ENCODE measurements around the gene BAMBI.

Gene BAMBI

DNA sequence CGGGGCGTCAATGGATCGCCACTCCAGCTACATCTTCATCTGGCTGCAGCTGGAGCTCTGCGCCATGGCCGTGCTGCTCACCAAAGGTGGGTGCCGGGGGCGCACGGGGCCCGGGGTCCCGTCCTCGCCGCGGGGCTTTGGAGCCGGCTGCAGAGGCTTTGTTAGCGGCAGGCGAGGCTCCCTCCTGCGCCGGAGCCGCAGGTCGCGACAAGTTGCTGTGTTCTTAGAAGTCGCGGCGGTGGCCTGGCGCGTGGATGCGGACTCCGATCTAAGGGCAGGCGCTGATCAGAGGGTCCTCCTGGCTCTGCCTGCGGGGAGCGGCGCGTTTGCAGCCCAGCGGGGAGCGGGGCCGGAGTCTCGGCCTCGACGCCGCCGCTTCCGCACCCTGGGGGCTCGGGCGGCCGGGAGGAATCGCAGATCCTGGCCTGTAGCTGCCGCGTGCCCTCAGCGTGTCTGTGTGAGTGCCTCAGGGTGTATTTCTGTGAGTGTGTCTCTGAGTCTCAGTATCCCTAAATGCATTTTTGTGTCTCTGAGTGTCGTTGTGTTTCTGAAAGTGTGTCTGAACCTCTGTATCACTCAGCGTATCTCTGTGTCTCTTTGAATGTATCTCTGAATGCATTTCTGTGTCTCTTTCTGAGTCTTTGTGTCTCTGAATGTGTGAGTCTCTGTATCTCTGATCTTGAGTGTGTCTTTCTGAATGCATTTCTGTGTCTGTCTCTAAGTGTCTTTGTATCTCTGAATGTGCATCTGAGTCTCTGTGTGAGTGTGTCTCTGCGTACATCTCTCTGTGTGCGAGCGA lies 766 bp downstream of the BAMBI start:
- Histone ChIP-seq H3K9me3 (ENCODE audit: control insufficient read depth, insufficient read depth, low read depth, low read length) (no peaks in the 10 kb centered on the region), H3K4me1 (ENCODE audit: control insufficient read depth, insufficient read depth, low read length) (peaks cover 5% of the 10 kb centered on the region; the same call in 1 of the 2 replicates), H3K27ac (ENCODE audit: extremely low read depth, low read depth, low read length) (peak overlapping the region; percentile 92), H3K36me3 (ENCODE audit: control insufficient read depth in 2 of 2, insufficient read depth in 1 of 2, low read length in 2 of 2) (peaks cover 4 to 29% of the 10 kb centered on the region in 2 experiments; a peak in 1 of 3 replicates), H3K4me3 (ENCODE audit: low read depth, low read length) (peak overlapping the region; percentile 82)
- CTCF ChIA-PET: interaction anchor here (0.6 to 1.2 kb wide), 3 partner anchors 14 to 627 kb away, joined by 3 to 10 read pairs (median 4); no protein-coding TSS in a partner anchor
- POLR2A ChIA-PET: interaction anchor here (0.7 to 2.2 kb wide), 8 partner anchors 9 to 731 kb away, joined by 3 to 11 read pairs (median 5); no protein-coding TSS in a partner anchor
- no peak for TF ChIP-seq ZNF776 (tag by site-specific recombination; IDR thresholded peaks at IDR 0.05; ENCODE audit: borderline replicate concordance)
- no peak for TF ChIP-seq ZNF558 (tag by site-specific recombination; IDR thresholded peaks at IDR 0.05)
- no peak for TF ChIP-seq ZNF341 (tag by site-specific recombination; IDR thresholded peaks at IDR 0.05; ENCODE audit: low read depth)
- TF ChIP-seq SP3 (tag by site-specific recombination; IDR thresholded peaks at IDR 0.05): no peak
- TF ChIP-seq ZNF19 (tag by site-specific recombination; IDR thresholded peaks at IDR 0.05; ENCODE audit: low read depth): no peak
- no peak for TF ChIP-seq SALL2 (tag by site-specific recombination; IDR thresholded peaks at IDR 0.05; ENCODE audit: borderline replicate concordance)
- TF ChIP-seq ZNF223 (tag by site-specific recombination; IDR thresholded peaks at IDR 0.05): no peak
- TF ChIP-seq, protein P1, sequence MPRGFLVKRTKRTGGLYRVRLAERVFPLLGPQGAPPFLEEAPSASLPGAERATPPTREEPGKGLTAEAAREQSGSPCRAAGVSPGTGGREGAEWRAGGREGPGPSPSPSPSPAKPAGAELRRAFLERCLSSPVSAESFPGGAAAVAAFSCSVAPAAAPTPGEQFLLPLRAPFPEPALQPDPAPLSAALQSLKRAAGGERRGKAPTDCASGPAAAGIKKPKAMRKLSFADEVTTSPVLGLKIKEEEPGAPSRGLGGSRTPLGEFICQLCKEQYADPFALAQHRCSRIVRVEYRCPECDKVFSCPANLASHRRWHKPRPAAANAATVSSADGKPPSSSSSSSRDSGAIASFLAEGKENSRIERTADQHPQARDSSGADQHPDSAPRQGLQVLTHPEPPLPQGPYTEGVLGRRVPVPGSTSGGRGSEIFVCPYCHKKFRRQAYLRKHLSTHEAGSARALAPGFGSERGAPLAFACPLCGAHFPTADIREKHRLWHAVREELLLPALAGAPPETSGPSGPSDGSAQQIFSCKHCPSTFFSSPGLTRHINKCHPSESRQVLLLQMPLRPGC (tag by site-specific recombination; IDR thresholded peaks at IDR 0.05): 0 out of 2 replicates have a peak, but pooled peaks have one; percentile 21
- 0 out of 2 replicates have a peak, but pooled peaks have one; percentile 8 for TF ChIP-seq GLIS1 (tag by site-specific recombination; IDR thresholded peaks at IDR 0.05)
- TF ChIP-seq, protein P2, sequence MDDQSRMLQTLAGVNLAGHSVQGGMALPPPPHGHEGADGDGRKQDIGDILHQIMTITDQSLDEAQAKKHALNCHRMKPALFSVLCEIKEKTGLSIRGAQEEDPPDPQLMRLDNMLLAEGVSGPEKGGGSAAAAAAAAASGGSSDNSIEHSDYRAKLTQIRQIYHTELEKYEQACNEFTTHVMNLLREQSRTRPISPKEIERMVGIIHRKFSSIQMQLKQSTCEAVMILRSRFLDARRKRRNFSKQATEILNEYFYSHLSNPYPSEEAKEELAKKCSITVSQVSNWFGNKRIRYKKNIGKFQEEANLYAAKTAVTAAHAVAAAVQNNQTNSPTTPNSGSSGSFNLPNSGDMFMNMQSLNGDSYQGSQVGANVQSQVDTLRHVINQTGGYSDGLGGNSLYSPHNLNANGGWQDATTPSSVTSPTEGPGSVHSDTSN (CRISPR knock-in tag; IDR thresholded peaks at IDR 0.05): no peak
- TF ChIP-seq ZNF184 (tag by site-specific recombination; IDR thresholded peaks at IDR 0.05): no peak
- TF ChIP-seq GFI1B (tag by site-specific recombination; IDR thresholded peaks at IDR 0.05): no peak
- TF ChIP-seq ZNF792 (tag by site-specific recombination; IDR thresholded peaks at IDR 0.05): no peak
- TF ChIP-seq ZNF394 (tag by site-specific recombination; IDR thresholded peaks at IDR 0.05; ENCODE audit: borderline replicate concordance): no peak; the same call in 1 of the 2 replicates
- TF ChIP-seq ZXDB (tag by site-specific recombination; IDR thresholded peaks at IDR 0.05): no peak; the same call in 1 of the 2 replicates
- no peak; the same call in 1 of the 2 replicates for TF ChIP-seq ZNF391 (tag by site-specific recombination; IDR thresholded peaks at IDR 0.05; ENCODE audit: borderline replicate concordance, low read depth)
- TF ChIP-seq, protein P3, sequence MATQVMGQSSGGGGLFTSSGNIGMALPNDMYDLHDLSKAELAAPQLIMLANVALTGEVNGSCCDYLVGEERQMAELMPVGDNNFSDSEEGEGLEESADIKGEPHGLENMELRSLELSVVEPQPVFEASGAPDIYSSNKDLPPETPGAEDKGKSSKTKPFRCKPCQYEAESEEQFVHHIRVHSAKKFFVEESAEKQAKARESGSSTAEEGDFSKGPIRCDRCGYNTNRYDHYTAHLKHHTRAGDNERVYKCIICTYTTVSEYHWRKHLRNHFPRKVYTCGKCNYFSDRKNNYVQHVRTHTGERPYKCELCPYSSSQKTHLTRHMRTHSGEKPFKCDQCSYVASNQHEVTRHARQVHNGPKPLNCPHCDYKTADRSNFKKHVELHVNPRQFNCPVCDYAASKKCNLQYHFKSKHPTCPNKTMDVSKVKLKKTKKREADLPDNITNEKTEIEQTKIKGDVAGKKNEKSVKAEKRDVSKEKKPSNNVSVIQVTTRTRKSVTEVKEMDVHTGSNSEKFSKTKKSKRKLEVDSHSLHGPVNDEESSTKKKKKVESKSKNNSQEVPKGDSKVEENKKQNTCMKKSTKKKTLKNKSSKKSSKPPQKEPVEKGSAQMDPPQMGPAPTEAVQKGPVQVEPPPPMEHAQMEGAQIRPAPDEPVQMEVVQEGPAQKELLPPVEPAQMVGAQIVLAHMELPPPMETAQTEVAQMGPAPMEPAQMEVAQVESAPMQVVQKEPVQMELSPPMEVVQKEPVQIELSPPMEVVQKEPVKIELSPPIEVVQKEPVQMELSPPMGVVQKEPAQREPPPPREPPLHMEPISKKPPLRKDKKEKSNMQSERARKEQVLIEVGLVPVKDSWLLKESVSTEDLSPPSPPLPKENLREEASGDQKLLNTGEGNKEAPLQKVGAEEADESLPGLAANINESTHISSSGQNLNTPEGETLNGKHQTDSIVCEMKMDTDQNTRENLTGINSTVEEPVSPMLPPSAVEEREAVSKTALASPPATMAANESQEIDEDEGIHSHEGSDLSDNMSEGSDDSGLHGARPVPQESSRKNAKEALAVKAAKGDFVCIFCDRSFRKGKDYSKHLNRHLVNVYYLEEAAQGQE (tag by site-specific recombination; IDR thresholded peaks at IDR 0.05): 0 out of 2 replicates have a peak, but pooled peaks have one; percentile 19
- TF ChIP-seq ZNF140 (tag by site-specific recombination; IDR thresholded peaks at IDR 0.05): no peak
- TF ChIP-seq ZNF549 (tag by site-specific recombination; IDR thresholded peaks at IDR 0.05): no peak
- TF ChIP-seq ZNF560 (tag by site-specific recombination; IDR thresholded peaks at IDR 0.05; ENCODE audit: borderline replicate concordance): no peak
- no peak for TF ChIP-seq ZNF596 (tag by site-specific recombination; IDR thresholded peaks at IDR 0.05)
- TF ChIP-seq ZNF239 (tag by site-specific recombination; IDR thresholded peaks at IDR 0.05): no peak
- TF ChIP-seq, protein P4, sequence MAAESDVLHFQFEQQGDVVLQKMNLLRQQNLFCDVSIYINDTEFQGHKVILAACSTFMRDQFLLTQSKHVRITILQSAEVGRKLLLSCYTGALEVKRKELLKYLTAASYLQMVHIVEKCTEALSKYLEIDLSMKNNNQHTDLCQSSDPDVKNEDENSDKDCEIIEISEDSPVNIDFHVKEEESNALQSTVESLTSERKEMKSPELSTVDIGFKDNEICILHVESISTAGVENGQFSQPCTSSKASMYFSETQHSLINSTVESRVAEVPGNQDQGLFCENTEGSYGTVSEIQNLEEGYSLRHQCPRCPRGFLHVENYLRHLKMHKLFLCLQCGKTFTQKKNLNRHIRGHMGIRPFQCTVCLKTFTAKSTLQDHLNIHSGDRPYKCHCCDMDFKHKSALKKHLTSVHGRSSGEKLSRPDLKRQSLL (tag by site-specific recombination; IDR thresholded peaks at IDR 0.05): no peak
- 0 out of 2 replicates have a peak, but pooled peaks have one; percentile 20 for TF ChIP-seq ZBTB20 (tag by site-specific recombination; IDR thresholded peaks at IDR 0.05)
- TF ChIP-seq, protein P5, sequence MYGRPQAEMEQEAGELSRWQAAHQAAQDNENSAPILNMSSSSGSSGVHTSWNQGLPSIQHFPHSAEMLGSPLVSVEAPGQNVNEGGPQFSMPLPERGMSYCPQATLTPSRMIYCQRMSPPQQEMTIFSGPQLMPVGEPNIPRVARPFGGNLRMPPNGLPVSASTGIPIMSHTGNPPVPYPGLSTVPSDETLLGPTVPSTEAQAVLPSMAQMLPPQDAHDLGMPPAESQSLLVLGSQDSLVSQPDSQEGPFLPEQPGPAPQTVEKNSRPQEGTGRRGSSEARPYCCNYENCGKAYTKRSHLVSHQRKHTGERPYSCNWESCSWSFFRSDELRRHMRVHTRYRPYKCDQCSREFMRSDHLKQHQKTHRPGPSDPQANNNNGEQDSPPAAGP (tag by site-specific recombination; IDR thresholded peaks at IDR 0.05): 0 out of 2 replicates have a peak, but pooled peaks have one; percentile 8
- TF ChIP-seq ZBTB48 (tag by site-specific recombination; IDR thresholded peaks at IDR 0.05): peak; percentile 84
- TF ChIP-seq ZNF37A (tag by site-specific recombination; IDR thresholded peaks at IDR 0.05): no peak
- TF ChIP-seq YY2 (tag by site-specific recombination; IDR thresholded peaks at IDR 0.05): no peak
- TF ChIP-seq GLI4 (tag by site-specific recombination; IDR thresholded peaks at IDR 0.05): no peak
